ENCODE measurements around the gene SLC25A1. TPM values are rescaled to one million over a fixed set of nuclear protein-coding genes. Genes with fewer than 3 reads are reported as not detected.

SLC25A1 gene
- total and polyA plus RNA-seq, 2 experiments from 2014 or later = 187 to 422 TPM

- Histone ChIP-seq H3K79me2 (no peaks in the 10 kb centered on the region), H3K4me1 (ENCODE audit: insufficient read depth) (no peaks in the 10 kb centered on the region), H3K27ac (no peak overlapping the region), H3K36me3 (replicated peaks; ENCODE audit: insufficient read depth, low read depth) (no peaks in the 10 kb centered on the region), H3K9me3 (ENCODE audit: low read depth) (no peaks in the 10 kb centered on the region), H4K20me1 (ENCODE audit: insufficient read depth, poor library complexity, severe bottlenecking) (no peaks in the 10 kb centered on the region), H3K27me3 (no peaks in the 10 kb centered on the region), H3K4me2 (no peak overlapping the region), H3K9me2 (replicated peaks; ENCODE audit: insufficient read depth) (no peaks in the 10 kb centered on the region), H2AFZ (no peak overlapping the region), H3K4me3 (no peak overlapping the region)
- TF ChIP-seq EZH2phosphoT487 (IDR thresholded peaks at IDR 0.05; ENCODE audit: low read depth, severe bottlenecking, unreplicated experiment) = no peak
- no peak for TF ChIP-seq EZH2 (IDR thresholded peaks at IDR 0.05; ENCODE audit: borderline replicate concordance)
- TF ChIP-seq CTCF (IDR thresholded peaks at IDR 0.05; ENCODE audit: poor library complexity) = no peak
- DNase-seq (ENCODE audit: low spot score) = no peak
- 54% methylated on average over 4 of the region's 4 CpGs for WGBS (ENCODE audit: low lambda C conversion rate, missing lambda C conversion rate)
These were observed 35.5 kb upstream of the SLC25A1 start for GRCh38 chr22:19214078-19214473.

DNA sequence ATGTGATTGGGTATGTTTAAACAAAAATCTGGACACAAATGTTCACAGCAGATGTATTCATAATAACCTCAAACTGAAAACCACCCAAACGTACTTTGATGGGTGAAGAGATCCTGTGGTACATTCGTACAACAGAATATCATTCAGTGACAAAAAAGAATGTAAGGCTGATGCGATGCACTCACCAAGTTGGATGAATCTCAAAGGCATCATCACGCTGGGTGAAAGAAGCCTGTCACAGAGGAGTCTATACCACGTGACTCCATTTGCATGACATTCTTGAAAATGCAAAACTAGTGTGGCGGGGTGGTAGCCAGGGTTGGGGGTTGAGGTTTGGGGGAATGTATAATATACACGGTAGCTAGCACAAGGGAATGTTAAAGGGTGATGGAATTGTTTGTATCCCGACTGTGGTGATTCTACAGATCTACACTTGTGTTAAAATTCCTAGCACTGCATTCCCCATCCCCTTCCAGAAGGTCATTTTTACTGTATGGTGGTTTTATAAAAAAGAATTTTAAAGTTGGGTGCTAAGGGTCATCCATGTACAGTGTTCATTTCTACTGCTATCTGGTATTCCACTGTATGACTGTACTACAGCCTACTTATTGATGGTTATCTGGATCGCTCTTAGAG, 35.0 kb upstream of the SLC25A1 start:
- Histone ChIP-seq H3K27me3 (no peaks in the 10 kb centered on the region), H3K27ac (no peak overlapping the region), H3K79me2 (no peaks in the 10 kb centered on the region), H3K36me3 (replicated peaks; ENCODE audit: insufficient read depth, low read depth) (no peaks in the 10 kb centered on the region), H3K9me3 (ENCODE audit: low read depth) (no peaks in the 10 kb centered on the region), H3K4me3 (no peak overlapping the region), H2AFZ (no peak overlapping the region), H4K20me1 (ENCODE audit: insufficient read depth, poor library complexity, severe bottlenecking) (no peaks in the 10 kb centered on the region), H3K4me2 (no peak overlapping the region), H3K4me1 (ENCODE audit: insufficient read depth) (no peaks in the 10 kb centered on the region), H3K9me2 (replicated peaks; ENCODE audit: insufficient read depth) (no peaks in the 10 kb centered on the region)
- 72% methylated on average over 9 of the region's 9 CpGs for WGBS (ENCODE audit: low lambda C conversion rate, missing lambda C conversion rate)
- DNase-seq (ENCODE audit: low spot score) = no peak
- TF ChIP-seq EZH2 (IDR thresholded peaks at IDR 0.05; ENCODE audit: borderline replicate concordance) (no peak), CTCF (IDR thresholded peaks at IDR 0.05; ENCODE audit: poor library complexity) (no peak), EZH2phosphoT487 (IDR thresholded peaks at IDR 0.05; ENCODE audit: low read depth, severe bottlenecking, unreplicated experiment) (no peak)

- TF ChIP-seq EZH2 (IDR thresholded peaks at IDR 0.05; ENCODE audit: borderline replicate concordance) = no peak
- TF ChIP-seq CTCF (IDR thresholded peaks at IDR 0.05; ENCODE audit: poor library complexity) = no peak
- no peak for TF ChIP-seq EZH2phosphoT487 (IDR thresholded peaks at IDR 0.05; ENCODE audit: low read depth, severe bottlenecking, unreplicated experiment)
- H3K4me2 ChIP-seq = no peak overlapping the region
- 96% methylated on average over 1 of the region's 1 CpG for WGBS (ENCODE audit: low lambda C conversion rate, missing lambda C conversion rate)
These were observed 34.5 kb upstream of the SLC25A1 start for GRCh38 chr22:19213001-19213400.

More at GRCh38 chr22:19213001-19213400, 34.5 kb upstream of the SLC25A1 start:
- Histone ChIP-seq H3K27ac (no peak overlapping the region), H3K4me1 (ENCODE audit: insufficient read depth) (no peaks in the 10 kb centered on the region), H3K79me2 (no peaks in the 10 kb centered on the region), H3K4me3 (no peak overlapping the region), H3K36me3 (replicated peaks; ENCODE audit: insufficient read depth, low read depth) (no peaks in the 10 kb centered on the region), H4K20me1 (ENCODE audit: insufficient read depth, poor library complexity, severe bottlenecking) (no peaks in the 10 kb centered on the region), H3K9me3 (ENCODE audit: low read depth) (no peaks in the 10 kb centered on the region), H3K9me2 (replicated peaks; ENCODE audit: insufficient read depth) (no peaks in the 10 kb centered on the region), H3K27me3 (no peaks in the 10 kb centered on the region), H2AFZ (no peak overlapping the region)
- DNase-seq (ENCODE audit: low spot score) = no peak
